GM19467 (cell line): ENCODE results near the gene MYO10.
"Not testable (repeated sequence)": the region's sequence is repeated elsewhere in the genome, so short reads cannot be mapped to it uniquely, and the experiment has no call there.

Experiments used
- ATAC-seq: cut with Tn5 transposase; IDR thresholded peaks from one replicate; pipeline ENCODE4 v1.9.1; 2021; ENCODE audit warnings: mild to moderate bottlenecking, moderate library complexity; ENCODE audit not compliant: unreplicated experiment

The MYO10 gene

GRCh38 chr5:16936150-16936988, at the start of gene MYO10:
Gene MYO10, minus strand, starts transcription at chr5:16936288. Its CDS starts 480 bp downstream, at chr5:16935808.
- ATAC-seq: peak; percentile 55

- not testable (repeated sequence) for ATAC-seq
These were observed 49.2 kb upstream of the MYO10 start for GRCh38 chr5:16985304-16985703.

DNA sequence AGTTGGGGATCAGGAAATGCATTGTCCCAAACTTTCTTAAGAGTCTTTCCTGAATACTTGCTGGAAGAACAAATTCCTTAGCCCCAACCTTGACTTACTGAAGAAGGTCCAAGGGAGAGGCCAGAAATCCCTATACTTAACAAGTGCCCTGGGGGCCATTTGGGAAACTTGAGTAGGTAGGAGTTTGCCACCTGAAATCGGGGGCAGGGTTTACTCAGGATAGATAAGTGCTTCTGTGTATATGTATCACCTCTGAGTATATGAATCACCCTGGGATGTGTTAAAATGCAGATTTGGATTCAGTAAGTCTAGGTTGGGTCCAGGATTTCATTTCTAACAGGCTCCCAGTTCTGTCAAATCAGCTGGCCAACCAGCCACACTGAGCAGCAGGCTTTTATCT, 47.9 kb upstream of the MYO10 start:
- ATAC-seq: no peak

- ATAC-seq: no peak
These were observed 47.0 kb upstream of the MYO10 start for GRCh38 chr5:16983022-16983639.

GRCh38 chr5:16981700-16982099, 45.6 kb upstream of the MYO10 start:
- ATAC-seq: no peak

- ATAC-seq: no peak
These were observed 44.9 kb upstream of the MYO10 start for GRCh38 chr5:16980983-16981382.

- no peak for ATAC-seq
These were observed 42.2 kb upstream of the MYO10 start for GRCh38 chr5:16978296-16978695.

DNA sequence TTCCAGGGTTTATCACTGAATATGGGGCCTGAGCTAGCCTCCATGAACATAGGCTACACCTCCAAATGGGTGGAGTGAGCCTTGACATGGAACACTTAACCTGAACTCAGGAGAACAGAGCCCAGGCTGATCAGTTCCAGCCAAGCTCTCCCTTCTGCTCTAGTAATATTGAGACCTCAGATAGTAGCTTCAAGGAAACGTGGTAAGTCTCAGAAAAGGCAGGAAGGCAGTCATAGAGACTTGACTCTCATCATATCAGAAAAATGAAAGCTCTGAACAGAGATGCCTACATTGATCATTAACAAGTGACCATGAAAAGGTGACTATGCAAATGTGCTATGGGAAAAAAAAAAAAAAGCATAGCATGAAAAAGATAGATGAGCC, 40.5 kb upstream of the MYO10 start:
- ATAC-seq: peak; percentile 78

- ATAC-seq: peak; percentile 80
These were observed 40.0 kb upstream of the MYO10 start for GRCh38 chr5:16975950-16976624.

DNA sequence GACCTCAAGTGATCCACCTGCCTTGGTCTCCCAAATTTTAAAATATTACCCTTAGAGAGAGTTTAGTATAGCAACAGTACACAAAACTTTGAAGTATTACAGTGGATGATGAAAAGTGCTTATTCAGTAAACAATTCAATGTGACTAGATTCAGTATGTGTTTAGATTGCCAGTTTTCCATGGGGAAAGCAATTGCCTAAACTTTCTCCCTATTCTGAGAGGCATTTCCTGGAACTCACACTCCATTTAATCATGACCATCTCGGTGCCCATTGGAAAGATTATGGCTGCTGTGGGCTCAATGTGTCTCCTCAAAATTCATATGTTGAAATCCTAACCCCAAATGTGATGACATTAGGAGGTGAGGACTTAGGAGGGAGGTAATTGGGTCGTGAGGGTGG, 38.9 kb upstream of the MYO10 start:
- ATAC-seq: no peak

- no peak for ATAC-seq
These were observed 34.7 kb upstream of the MYO10 start for GRCh38 chr5:16970826-16971225.

GRCh38 chr5:16970260-16970659, 34.2 kb upstream of the MYO10 start:
- no peak for ATAC-seq

DNA sequence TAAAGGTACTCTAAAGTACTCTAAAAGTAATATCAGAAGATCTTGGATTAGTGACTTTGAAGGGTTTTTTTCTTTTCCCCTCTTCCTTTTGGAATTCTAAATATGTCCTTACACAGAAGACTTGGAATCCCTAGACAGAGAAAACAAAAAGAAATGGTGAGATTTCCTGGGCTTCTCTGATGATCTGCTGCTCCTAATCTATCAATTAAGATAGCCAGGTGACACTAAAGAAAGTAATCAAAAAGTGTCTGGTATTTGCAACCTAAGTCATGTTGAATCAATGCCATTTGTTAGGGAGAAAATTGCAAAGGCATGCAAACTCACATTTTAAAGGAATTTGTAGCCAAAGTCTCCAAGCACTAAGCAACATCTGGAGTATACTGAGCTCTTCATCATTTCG, 29.5 kb upstream of the MYO10 start:
- no peak for ATAC-seq

GRCh38 chr5:16963821-16964220, 27.7 kb upstream of the MYO10 start:
- ATAC-seq: no peak

DNA sequence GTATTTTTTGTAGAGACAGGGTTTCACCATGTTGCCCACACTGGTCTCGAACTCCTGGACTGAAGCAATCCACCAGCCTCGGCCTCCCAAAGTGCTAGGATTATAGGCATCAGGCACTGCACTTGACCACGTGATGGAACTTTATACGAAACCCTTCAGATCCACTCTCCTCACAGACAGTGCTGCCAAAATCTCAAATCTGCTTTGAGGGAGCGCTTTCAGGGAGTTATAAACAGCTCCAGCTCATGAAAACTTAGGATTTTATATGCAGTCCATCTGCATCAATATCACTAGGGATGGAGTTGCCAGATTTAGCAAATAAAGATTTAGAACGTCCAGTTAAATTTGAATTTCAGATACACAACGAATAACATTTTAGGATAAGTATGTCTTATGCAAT, 25.0 kb upstream of the MYO10 start:
- ATAC-seq: no peak

GRCh38 chr5:16957304-16958196, 21.5 kb upstream of the MYO10 start:
- no peak for ATAC-seq

- no peak for ATAC-seq
These were observed 17.6 kb upstream of the MYO10 start for GRCh38 chr5:16953729-16954128.

DNA sequence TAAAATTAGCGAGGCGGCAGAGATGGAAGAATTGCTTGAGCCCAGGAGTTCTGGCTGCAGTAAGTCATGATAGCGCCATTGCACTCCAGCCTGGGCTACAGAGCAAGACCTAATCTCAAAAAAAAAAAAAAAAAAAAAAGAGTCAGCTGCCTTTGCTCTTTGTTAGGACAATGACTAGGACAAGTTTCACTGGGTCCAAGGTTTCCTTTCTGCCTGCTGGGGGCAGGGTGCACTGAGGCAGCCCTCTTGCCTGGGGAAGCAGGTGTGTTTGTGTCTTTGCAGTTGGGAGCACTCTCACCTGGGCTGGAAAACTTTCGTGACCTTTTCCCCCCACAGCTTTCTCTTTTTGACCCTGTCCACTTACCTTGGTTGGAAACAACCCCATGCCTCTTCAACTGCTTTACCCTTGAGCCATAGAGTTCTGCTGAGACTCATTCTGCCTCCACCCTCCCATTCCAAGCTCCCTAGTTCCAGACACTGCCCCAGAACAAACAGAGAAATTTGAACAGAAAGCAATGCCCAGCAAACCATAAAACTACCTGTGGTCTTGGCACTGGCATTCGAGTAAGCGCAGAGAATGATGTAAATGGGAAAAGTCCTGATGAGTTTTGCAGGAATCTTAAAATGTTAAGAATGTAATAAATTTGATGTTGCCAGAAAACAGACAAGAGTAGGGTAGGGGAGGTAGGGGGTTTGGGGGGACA, 17.0 kb upstream of the MYO10 start:
- no peak for ATAC-seq

DNA sequence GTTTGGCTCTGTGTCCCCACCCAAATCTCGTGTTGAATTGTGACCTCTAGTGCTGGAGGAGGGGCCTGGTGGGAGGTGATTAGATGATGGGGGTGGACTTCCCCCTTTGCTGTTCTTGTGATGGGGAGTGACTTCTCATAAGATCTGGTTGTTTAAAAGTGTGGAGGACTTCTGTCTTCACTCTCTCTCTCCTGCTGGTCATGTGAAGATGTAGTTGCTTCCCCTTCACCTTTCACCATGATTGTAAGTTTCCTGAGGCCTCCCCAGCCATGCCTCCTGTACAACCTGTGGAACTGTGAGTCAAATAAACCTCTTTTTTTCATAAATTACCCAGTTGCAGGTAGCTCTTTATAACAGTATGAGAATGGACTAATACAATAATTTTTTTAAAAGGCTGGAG, 10.6 kb upstream of the MYO10 start:
- no peak for ATAC-seq

DNA sequence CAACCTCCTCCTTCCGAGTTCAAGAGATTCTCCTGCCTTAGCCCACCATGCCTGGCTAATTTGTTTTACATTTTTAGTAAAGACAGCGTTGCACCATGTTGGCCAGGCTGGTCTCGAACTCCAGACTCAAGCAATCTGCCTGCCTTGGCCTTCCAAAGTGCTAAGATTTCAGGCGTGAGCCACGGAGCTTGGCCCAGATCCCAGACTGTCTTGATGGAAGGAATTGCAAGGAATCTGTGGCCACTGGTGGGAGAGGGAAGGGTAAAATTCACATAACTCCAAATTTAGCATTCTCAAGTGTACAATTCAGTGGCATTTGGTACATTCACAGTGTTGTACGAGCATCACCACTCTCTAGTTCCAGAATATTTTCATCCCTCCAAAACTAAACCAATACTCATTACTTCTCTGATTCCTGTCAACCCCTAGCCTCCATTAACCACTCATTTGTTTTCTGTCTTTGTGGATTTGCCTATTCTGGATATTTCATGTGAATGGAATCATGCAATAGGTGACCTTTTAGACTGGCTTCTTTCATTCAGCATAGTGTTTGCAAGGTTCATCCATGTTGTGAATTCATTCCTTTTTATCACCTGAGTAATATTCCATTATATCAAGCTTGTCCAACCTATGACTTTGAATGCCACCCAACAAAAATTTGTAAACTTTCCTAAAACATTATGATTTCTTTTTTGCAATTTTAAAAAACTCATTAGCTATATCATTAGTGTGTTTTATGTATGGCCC, 8.9 kb upstream of the MYO10 start:
- ATAC-seq: no peak
